Measurements from ENCODE around the gene STARD5. TPM values are rescaled to one million over a fixed set of nuclear protein-coding genes. Genes with fewer than 3 reads are reported as not detected.
A peak's percentile ranks its signal among the peaks of the same experiment; 100 is the strongest.

STARD5 gene
- total RNA-seq, 1 experiment from 2014 or later, result 3.4 TPM

DNA sequence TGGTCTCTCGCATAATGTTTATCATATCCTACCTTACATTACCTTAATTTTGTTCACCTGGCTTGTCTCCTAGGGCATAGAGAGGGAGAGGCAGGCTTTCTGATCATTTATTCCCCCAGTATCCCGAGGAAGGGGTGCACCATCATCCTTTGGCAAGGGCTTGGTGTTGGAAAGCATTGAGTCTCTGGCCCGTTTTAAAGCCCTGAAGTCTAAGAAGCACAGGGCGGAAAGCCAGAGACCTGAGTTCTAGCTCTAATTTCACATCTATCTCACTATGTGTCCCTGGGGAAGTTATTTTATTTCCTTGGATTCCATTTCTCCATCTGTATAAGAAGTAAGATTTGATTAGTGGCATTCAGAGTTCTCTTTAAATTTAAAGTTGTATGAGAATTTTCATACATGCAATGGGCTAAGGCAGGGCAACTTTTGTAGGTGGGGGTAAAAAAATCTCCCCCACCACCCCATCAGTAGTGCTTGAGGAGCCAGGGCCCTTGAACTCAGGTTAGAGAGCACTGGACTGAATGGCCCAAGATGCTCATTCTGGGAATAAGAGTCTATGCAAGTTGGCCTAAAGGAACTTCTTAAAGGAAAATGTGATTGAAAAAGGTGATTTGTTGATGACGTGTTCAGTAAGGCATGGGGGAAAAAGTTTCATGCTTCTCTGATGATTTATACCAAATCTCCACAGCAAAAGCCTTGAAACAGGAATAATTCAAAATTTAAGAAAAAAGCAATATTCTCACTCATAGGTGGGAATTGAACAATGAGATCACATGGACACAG is 40.0 kb upstream of the STARD5 start:
- intact Hi-C loops (cut with micrococcal nuclease), result no loop called here

GRCh38 chr15:81363276-81363675 is 39.3 kb upstream of the STARD5 start:
- ChIA-PET CTCF (interaction anchor here (0.9 kb wide), 1 partner anchor 97 kb away, joined by 3 read pairs; no protein-coding TSS in a partner anchor), POLR2A (no interaction called here)
- no peak for TF ChIP-seq CTCF (IDR thresholded peaks at IDR 0.05; ENCODE audit: unreplicated experiment)
- no peaks in the 10 kb centered on the region for H3K9me3 Mint-ChIP-seq (ENCODE audit: unreplicated experiment)
- no peak for DNase-seq (ENCODE audit: unreplicated experiment)
- H3K4me1 Mint-ChIP-seq (ENCODE audit: insufficient read depth, unreplicated experiment), result no peaks in the 10 kb centered on the region
- H3K4me3 Mint-ChIP-seq (ENCODE audit: unreplicated experiment), result no peak overlapping the region
- intact Hi-C loops (cut with micrococcal nuclease), result no loop called here
- no peaks in the 10 kb centered on the region for H3K36me3 Mint-ChIP-seq (ENCODE audit: insufficient read depth, unreplicated experiment)
- H3K27me3 Mint-ChIP-seq (ENCODE audit: insufficient read depth, unreplicated experiment), result no peaks in the 10 kb centered on the region
- H3K27ac Mint-ChIP-seq (ENCODE audit: low read depth, unreplicated experiment), result no peak overlapping the region
- no TSS peak for BruUV-seq (replicated peaks)

More for the DNA sequence above, 40.0 kb upstream of the STARD5 start:
- Mint-ChIP-seq H3K36me3 (ENCODE audit: insufficient read depth, unreplicated experiment) (no peaks in the 10 kb centered on the region), H3K4me1 (ENCODE audit: insufficient read depth, unreplicated experiment) (no peaks in the 10 kb centered on the region), H3K27me3 (ENCODE audit: insufficient read depth, unreplicated experiment) (no peaks in the 10 kb centered on the region), H3K9me3 (ENCODE audit: unreplicated experiment) (no peaks in the 10 kb centered on the region), H3K4me3 (ENCODE audit: unreplicated experiment) (no peak overlapping the region), H3K27ac (ENCODE audit: low read depth, unreplicated experiment) (no peak overlapping the region)
- no peak for DNase-seq (ENCODE audit: unreplicated experiment)
- POLR2A ChIA-PET, result no interaction called here
- CTCF ChIA-PET, result no interaction called here
- TF ChIP-seq CTCF (IDR thresholded peaks at IDR 0.05; ENCODE audit: unreplicated experiment), result no peak
- no TSS peak for BruUV-seq (replicated peaks)

- ChIA-PET CTCF (interaction anchor here (0.9 to 1.2 kb wide), 2 partner anchors 88 to 97 kb away, joined by 3 read pairs; no protein-coding TSS in a partner anchor), POLR2A (no interaction called here)
- no peak for TF ChIP-seq CTCF (IDR thresholded peaks at IDR 0.05; ENCODE audit: unreplicated experiment)
- Mint-ChIP-seq H3K9me3 (ENCODE audit: unreplicated experiment) (no peaks in the 10 kb centered on the region), H3K36me3 (ENCODE audit: insufficient read depth, unreplicated experiment) (no peaks in the 10 kb centered on the region), H3K4me1 (ENCODE audit: insufficient read depth, unreplicated experiment) (no peaks in the 10 kb centered on the region), H3K27me3 (ENCODE audit: insufficient read depth, unreplicated experiment) (no peaks in the 10 kb centered on the region), H3K4me3 (ENCODE audit: unreplicated experiment) (no peak overlapping the region), H3K27ac (ENCODE audit: low read depth, unreplicated experiment) (no peak overlapping the region)
- no TSS peak for BruUV-seq (replicated peaks)
- intact Hi-C loops (cut with micrococcal nuclease), result no loop called here
- peak; percentile 9 for DNase-seq (ENCODE audit: unreplicated experiment)
These were observed 38.8 kb upstream of the STARD5 start for GRCh38 chr15:81362790-81363189.

DNA sequence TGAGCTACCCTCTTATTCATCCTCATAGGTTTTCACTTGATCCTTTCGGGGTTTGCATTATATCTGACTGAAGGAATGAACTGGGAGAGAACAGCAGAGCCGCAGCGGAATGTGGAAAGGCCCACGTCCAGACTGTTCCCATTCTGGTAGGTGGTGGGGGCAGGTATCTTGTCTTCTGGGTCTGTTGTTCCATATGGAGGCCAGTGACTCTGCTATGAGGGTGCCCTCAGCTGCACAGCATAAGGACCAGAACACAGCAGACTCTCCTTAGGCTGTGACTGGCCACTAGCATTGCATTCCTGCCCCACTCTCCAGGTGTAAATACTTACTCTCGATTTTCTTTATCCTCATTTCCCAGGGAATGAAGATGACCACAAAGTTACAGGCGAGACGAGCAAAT is 38.0 kb upstream of the STARD5 start:
- Mint-ChIP-seq H3K36me3 (ENCODE audit: insufficient read depth, unreplicated experiment) (no peaks in the 10 kb centered on the region), H3K27ac (ENCODE audit: low read depth, unreplicated experiment) (no peak overlapping the region), H3K4me1 (ENCODE audit: insufficient read depth, unreplicated experiment) (peaks cover 4% of the 10 kb centered on the region), H3K9me3 (ENCODE audit: unreplicated experiment) (no peaks in the 10 kb centered on the region), H3K27me3 (ENCODE audit: insufficient read depth, unreplicated experiment) (no peaks in the 10 kb centered on the region), H3K4me3 (ENCODE audit: unreplicated experiment) (no peak overlapping the region)
- intact Hi-C loops (cut with micrococcal nuclease), result no loop called here
- no peak for DNase-seq (ENCODE audit: unreplicated experiment)
- TF ChIP-seq CTCF (IDR thresholded peaks at IDR 0.05; ENCODE audit: unreplicated experiment), result no peak
- ChIA-PET POLR2A (interaction anchor here (0.8 kb wide), 2 partner anchors 8 to 10 kb away, joined by 3 read pairs; no protein-coding TSS in a partner anchor), CTCF (interaction anchor here (0.8 to 1.2 kb wide), 2 partner anchors 9 to 87 kb away, joined by 3 to 4 read pairs; no protein-coding TSS in a partner anchor)
- BruUV-seq (replicated peaks), result no TSS peak
